Renal pelvis (tissue), 12 donors: ENCODE measurements around the gene EFCAB3. TPM values are rescaled to one million over a fixed set of nuclear protein-coding genes. Genes with fewer than 3 reads are reported as not detected.
"Not testable (repeated sequence)": the region's sequence is repeated elsewhere in the genome, so short reads cannot be mapped to it uniquely, and the experiment has no call there.

ENCODE experiments used
- DNase-seq: peaks from one replicate; pipeline ENCODE4 v3.0.0-alpha.2; 2013
- long read RNA-seq, 16 experiments: transcript quantifications; one replicate each; lab custom pipeline, GENCODE V29; 2026
- polyA plus RNA-seq, 3 donors: library from polyadenylated mRNA; unstranded; fragments of 120-200 nt; gene quantifications; one replicate each; pipeline ENCODE4 v1.2.1, GENCODE V29; 2013; ENCODE audit not compliant: insufficient read length in 3 of 3

Gene EFCAB3
- polyA plus RNA-seq: under 1 TPM in 2 of 3 donors, not detected in 1; 0.25 to 0.26 TPM
- long read RNA-seq, donor 1: 0 reads
- long read RNA-seq, donor 2: 0 reads
- long read RNA-seq, donor 3: 0 reads
- long read RNA-seq, donor 4: 0 reads
- long read RNA-seq, donor 5: 0 reads
- long read RNA-seq, donor 6: 0 reads
- long read RNA-seq, donor 7: 0 reads
- long read RNA-seq, donor 8: 0 reads
- long read RNA-seq, donor 9: 0 reads
- long read RNA-seq, donor 10: 0 reads
- long read RNA-seq, donor 11: 0 reads
- long read RNA-seq, donor 12: 0 reads
- long read RNA-seq, donor 13: 0 reads
- long read RNA-seq, donor 14: 0 reads
- long read RNA-seq, donor 15: 0 reads
- long read RNA-seq, donor 16: 0 reads

DNA sequence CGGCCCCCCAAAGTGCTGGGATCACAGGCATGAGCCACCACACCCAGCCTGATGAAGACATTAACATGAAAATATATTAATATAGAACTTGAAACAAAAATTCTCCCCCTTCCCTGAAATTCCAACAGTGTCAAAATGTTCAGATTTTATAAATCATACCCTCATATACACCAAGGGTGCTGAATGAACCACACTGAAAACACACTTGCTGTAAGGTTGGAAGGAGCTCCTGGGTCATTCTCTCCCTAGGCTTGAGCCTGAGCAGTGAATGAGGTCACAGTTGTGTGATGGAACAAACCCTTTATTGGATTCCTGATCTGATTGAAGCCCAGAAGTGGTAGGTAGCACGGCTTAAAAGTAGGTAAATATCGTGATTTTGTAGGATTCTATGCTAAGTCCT is at the start of gene EFCAB3:
EFCAB3 (plus strand) TSS at position 301 of the 400 bp plus-strand sequence. CDS start 2,427 bp downstream, outside the sequence.
- DNase-seq: no peak

GRCh38 chr17:62336527-62336926 is 43.8 kb upstream of the EFCAB3 start:
- no peak for DNase-seq

DNA sequence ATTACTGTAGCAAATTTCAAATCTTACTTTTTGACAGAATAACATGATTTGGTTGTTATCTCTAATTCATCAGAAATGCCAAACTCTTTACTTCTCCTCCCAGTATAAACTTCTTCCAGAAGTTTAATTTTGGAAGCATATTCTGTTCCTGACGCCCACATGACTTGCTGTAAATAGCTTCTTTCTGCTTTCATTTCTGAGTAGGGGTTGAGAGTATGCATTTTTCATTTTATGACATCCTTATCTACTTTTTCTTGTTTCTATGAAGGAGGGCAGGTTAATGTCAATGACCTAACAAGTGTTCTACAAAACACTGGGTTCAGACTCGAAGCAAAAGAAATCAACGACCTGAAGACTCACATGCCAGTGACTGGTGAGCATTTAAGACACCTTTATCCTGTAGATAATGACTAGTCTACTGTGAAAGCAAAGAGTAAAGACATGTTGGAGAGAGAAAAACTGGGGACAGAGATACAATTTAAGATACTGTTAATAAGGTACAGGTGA is 36.5 kb upstream of the EFCAB3 start:
- DNase-seq: no peak

GRCh38 chr17:62351176-62351575 is 29.2 kb upstream of the EFCAB3 start:
- no peak for DNase-seq

GRCh38 chr17:62366191-62366590 is 14.2 kb upstream of the EFCAB3 start:
- no peak for DNase-seq

- no peak for DNase-seq
Measured at GRCh38 chr17:62381561-62381960, 1.2 kb downstream of the EFCAB3 start.

- no peak for DNase-seq
Measured at GRCh38 chr17:62388856-62389255, 8.5 kb downstream of the EFCAB3 start.

DNA sequence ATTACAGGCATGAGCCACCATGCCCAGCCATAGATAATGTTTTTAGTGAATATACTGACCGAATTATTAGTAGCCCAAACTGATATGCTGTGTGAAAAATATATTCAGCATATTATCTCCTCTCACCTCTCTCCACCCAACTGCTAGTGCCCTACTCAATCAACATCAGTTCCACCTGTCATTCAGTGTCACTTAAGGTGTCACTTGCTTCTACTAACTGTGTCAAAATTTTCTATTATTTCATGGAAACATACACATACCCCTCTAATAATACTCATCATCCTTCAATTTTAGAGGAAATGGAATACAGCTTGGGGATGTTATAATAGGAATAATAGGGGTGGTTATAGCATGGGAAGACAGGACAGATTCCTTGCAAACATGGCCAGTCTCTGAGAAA is 12.6 kb downstream of the EFCAB3 start:
- DNase-seq: no peak

GRCh38 chr17:62398891-62399290 is 18.5 kb downstream of the EFCAB3 start:
- DNase-seq: no peak

- no peak for DNase-seq
Measured at GRCh38 chr17:62405451-62405850, 25.1 kb downstream of the EFCAB3 start.

DNA sequence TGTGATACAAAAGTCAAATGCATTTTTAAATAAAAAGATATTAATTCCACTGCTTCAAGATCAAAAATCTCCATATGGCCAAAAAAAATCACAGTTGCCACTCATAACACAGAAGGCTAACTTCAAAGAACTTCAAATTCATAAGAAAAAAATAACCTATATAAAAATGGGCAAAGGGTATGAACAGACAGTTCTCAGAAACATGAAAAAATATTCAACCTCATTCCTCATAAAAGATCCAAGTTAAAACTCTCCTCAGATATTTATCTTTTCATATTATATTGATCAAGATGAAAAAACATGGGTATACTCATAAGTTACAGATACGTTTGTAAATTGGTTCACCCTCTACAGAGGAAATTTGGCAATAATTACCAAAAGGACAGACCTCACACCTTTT is 32.7 kb downstream of the EFCAB3 start:
- not testable (repeated sequence) for DNase-seq

DNA sequence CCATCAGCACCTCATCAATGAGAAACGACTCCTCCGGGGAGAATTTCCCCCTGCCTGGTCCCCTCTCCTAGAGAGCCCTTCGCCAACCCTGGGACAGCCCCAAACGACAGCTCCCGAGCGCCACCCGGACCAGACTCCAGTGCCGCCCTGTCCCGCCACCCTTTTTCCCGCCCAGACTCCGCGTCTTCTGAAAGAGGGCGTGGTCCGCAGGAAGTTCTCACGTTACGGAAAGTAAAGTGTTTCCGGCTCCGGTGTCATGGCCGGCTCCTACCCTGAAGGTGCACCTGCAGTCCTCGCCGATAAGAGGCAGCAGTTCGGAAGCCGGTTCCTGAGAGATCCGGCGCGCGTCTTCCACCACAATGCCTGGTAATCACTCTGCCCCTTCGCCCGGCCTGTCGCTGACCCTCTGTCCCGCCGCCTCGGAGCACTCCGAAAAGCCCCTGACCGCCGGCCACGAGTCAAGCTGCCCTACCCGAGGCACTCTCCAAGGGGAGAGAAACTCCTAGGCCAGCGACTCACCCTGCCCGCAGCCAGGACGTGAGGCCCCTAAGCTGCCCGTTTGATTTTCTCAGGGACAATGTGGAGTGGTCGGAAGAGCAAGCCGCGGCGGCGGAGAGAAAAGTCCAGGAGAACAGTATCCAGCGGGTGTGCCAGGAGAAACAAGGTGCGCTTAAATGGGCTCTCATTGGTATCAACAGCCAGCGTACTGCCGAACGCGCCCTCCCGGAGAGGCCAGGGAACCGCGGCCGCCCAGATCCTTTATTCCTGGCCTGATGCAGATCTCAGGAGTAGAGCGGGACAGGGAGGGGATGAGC is 43.5 kb downstream of the EFCAB3 start, which contains the start of gene METTL2A:
METTL2A (plus strand) TSS at position 251 of the 815 bp plus-strand sequence; CDS start at position 257, 6 bp downstream.
- DNase-seq: peak; percentile 84

DNA sequence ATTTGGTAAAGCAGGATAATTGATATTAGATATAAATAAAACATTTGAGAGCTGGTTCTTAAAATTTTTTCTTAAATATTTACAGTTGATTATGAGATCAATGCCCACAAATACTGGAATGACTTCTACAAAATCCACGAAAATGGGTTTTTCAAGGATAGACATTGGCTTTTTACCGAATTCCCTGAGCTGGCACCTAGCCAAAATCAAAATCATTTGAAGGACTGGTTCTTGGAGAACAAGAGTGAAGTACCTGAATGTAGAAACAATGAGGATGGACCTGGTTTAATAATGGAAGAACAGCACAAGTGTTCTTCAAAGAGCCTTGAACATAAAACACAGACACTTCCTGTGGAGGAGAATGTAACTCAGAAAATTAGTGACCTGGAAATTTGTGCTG is 45.9 kb downstream of the EFCAB3 start:
- DNase-seq: not testable (repeated sequence)

- not testable (repeated sequence) for DNase-seq
Measured at GRCh38 chr17:62435251-62435650, 54.9 kb downstream of the EFCAB3 start.

DNA sequence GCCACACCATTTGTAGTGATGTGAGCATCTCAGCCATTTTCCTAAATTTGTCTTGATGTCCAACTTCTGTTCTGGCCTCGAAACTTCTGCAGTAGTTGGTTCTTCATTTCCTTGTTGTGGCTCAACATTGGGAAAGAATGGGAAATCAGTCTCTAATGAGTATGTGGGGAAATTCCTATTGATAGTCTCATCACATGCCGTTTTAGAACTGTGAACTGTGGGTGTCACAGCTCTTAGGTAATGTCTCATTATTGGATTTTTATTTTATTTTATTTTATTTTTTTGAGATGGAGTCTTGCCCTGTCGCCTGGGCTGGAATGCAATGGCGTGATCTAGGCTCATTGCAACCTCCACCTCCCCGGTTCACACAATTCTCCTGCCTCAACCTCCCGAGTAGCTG is 60.8 kb downstream of the EFCAB3 start:
- DNase-seq: not testable (repeated sequence)

- DNase-seq: no peak
Measured at GRCh38 chr17:62444063-62444462, 63.7 kb downstream of the EFCAB3 start.

DNA sequence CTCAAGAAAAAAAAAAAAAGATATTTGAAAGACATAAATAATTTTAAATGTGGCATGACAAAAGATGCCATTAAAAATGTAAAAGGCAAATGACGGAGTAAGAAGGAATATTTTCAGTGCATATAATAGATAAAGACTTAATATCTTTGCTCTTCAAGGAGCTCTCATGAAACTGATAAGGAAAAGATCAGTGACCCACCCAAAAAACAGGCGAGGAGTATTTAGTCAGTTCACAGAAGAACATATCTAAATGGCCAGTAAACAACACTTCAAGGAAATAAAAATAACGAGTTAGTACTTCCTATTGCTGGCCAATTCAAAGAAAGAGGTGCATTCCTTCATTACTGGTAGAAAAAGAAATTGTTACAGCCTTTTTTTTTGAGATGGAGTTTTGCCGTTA is 65.4 kb downstream of the EFCAB3 start:
- not testable (repeated sequence) for DNase-seq

GRCh38 chr17:62452195-62452594 is 71.8 kb downstream of the EFCAB3 start:
- DNase-seq: not testable (repeated sequence)

- not testable (repeated sequence) for DNase-seq
Measured at GRCh38 chr17:62453041-62453440, 72.7 kb downstream of the EFCAB3 start.

DNA sequence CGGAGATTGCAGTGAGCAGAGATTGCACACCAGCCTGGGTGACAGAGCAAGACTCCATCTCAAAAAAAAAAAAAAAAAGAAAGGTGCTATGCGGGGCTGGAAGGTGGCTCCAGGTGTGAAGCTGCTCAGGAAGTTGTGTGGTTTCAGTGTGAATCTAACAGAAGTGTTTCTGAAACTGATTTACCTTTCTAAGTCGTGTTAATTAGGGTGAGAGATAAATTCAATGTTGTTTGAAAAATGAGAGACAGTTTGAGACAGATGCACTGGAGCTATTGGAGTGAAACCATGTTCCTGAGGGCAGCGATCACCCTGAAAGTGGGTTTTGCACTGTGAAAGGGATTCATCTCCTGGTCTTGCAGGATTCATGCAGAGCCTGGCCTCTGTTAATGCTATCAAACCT is 73.3 kb downstream of the EFCAB3 start:
- DNase-seq: not testable (repeated sequence)

DNA sequence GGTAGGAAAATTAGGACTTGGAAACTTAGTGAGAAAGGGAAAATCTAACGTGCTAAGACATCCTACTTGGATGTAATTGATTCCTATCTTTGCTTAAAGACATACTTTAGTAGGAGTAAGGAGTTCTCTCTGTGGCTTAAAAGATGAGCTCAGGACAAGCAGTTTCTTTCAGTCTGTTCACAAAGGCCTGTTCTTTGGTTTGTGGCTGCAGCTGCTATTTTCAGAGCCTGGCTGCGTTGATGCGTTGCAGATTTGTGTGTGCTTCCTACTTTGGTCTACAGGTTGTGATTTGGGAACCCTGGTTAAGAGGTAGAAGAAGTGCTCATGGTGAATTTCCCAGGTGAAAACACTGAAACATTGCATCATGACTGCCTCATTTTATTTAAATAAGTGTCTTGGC is 73.8 kb downstream of the EFCAB3 start:
- DNase-seq: not testable (repeated sequence)

DNA sequence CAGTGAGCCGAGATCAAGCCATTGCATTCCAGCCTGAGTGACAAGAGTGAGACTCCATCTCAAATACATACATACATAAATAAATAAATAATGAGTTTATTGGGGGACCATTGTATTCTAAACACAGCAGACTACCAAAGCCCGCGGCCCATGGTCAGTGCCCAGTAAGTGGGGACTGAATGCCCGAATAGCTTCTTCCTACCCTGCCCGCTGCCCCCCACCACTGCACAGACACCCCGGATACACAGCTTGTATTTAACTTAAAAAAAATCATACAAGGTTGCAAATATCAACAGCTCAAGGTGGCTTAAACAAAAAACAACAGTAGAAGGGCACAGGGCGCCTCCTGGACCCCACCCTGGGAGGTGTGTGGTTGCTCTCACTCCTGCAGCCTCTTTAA is 75.7 kb downstream of the EFCAB3 start:
- no peak for DNase-seq

DNA sequence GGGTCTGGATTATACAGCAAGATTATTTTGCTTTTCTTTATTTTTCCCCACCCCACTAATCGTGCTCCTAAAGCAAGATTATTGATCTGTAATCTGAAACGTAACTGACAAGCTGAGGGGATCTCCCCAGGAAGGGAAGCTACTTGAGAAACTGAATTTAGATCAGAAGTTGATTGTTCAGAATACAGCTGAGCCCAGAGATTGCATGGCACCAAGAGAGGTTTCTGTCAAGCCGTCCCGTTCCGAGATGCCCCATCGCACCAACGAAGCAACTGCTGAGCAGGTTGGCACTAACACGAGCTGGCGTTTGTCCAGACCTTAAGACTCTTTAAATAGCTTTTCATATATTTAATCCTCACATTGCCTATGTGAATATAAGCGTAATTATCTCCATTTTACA is 78.1 kb downstream of the EFCAB3 start:
- DNase-seq: not testable (repeated sequence)
